ENCODE data around the gene ARGLU1.

The ARGLU1 gene

GRCh38 chr13:106586648-106587166 is 18.8 kb upstream of the ARGLU1 start:
- no peak for DNase-seq

GRCh38 chr13:106581225-106581624 is 13.3 kb upstream of the ARGLU1 start:
- DNase-seq = no peak

- no peak for DNase-seq
Measured at GRCh38 chr13:106575896-106576295, 8.0 kb upstream of the ARGLU1 start.

GRCh38 chr13:106573868-106574267 is 5.9 kb upstream of the ARGLU1 start:
- no peak for DNase-seq

GRCh38 chr13:106573284-106573846 is 5.4 kb upstream of the ARGLU1 start:
- DNase-seq = no peak

- DNase-seq = peak; percentile 75
Measured at GRCh38 chr13:106570299-106570852, 2.4 kb upstream of the ARGLU1 start.

GRCh38 chr13:106569233-106570095 is 1.5 kb upstream of the ARGLU1 start:
- no peak for DNase-seq

GRCh38 chr13:106568299-106569003 is 514 bp upstream of the ARGLU1 start:
- no peak for DNase-seq

GRCh38 chr13:106566641-106567473 is 1.1 kb downstream of the ARGLU1 start:
- DNase-seq = no peak

GRCh38 chr13:106565127-106565775 is 2.7 kb downstream of the ARGLU1 start:
- no peak for DNase-seq

GRCh38 chr13:106562301-106562700 is 5.6 kb downstream of the ARGLU1 start:
- no peak for DNase-seq

- peak; percentile 30 for DNase-seq
Measured at GRCh38 chr13:106561551-106562170, 6.3 kb downstream of the ARGLU1 start.

GRCh38 chr13:106560821-106561220 is 7.1 kb downstream of the ARGLU1 start:
- no peak for DNase-seq

- no peak for DNase-seq
Measured at GRCh38 chr13:106558527-106558926, 9.4 kb downstream of the ARGLU1 start.

- no peak for DNase-seq
Measured at GRCh38 chr13:106555631-106556328, 12.2 kb downstream of the ARGLU1 start.

GRCh38 chr13:106551751-106552150 is 16.2 kb downstream of the ARGLU1 start:
- no peak for DNase-seq

GRCh38 chr13:106551350-106551749 is 16.6 kb downstream of the ARGLU1 start:
- DNase-seq = no peak

- DNase-seq = no peak
Measured at GRCh38 chr13:106550570-106551135, 17.3 kb downstream of the ARGLU1 start.

- DNase-seq = no peak
Measured at GRCh38 chr13:106548064-106548696, 19.8 kb downstream of the ARGLU1 start.

- DNase-seq = no peak
Measured at GRCh38 chr13:106541826-106542225, 26.1 kb downstream of the ARGLU1 start.

All from activated T-cell treated with anti-CD3 and anti-CD28 coated beads, Interleukin-2, amount 50 U/mL, for 1 hour (primary cell).